ENCODE results near the gene CRHR1.

The CRHR1 gene

DNA sequence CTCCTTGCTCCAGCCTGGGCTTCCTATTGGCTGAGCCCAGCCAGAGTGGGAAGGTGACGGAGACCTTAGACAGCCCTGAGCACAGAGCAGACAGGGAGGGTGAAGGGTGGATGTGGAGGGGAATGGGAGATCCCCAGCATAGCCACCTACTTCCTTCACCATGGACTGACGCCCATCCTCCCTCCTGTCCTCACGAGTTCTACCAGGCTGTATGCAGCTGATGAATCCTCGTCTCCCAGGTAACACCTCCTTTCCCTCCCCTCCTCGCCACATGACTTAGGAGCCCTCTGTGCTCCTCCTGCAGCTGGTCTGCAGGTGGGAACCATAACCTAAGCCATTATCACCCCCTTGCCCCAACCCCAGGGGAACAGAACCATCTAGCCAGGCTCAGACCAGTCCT, 9.0 kb upstream of the CRHR1 start:
- no peaks in the 10 kb centered on the region for H3K36me3 ChIP-seq (ENCODE audit: insufficient read depth, low read length)
- H3K9me3 ChIP-seq (ENCODE audit: insufficient read depth, low read length, severe bottlenecking): no peaks in the 10 kb centered on the region
- peaks cover 24% of the 10 kb centered on the region for H3K27me3 ChIP-seq (ENCODE audit: insufficient read depth, low read length, poor library complexity)
- H3K79me2 ChIP-seq (ENCODE audit: insufficient read depth, low read length): no peaks in the 10 kb centered on the region
- H3K4me1 ChIP-seq (ENCODE audit: insufficient read depth, low read length): no peaks in the 10 kb centered on the region
- DNase-seq (no peak), ATAC-seq (ENCODE audit: insufficient read depth, low read depth) (no peak)
- H3K4me3 ChIP-seq (ENCODE audit: low read depth in 1 of 2, low read length in 2 of 2): no peak overlapping the region
- H4K20me1 ChIP-seq (ENCODE audit: insufficient read depth, low read length): peaks cover 3% of the 10 kb centered on the region; the same call in 1 of the 2 replicates
- no peak overlapping the region for H3K4me2 ChIP-seq (ENCODE audit: insufficient read depth, low read length)
- no peak overlapping the region for H3K9ac ChIP-seq (ENCODE audit: low read depth, low read length)
- no peak overlapping the region for H2AFZ ChIP-seq (ENCODE audit: low read depth, low read length)
- H3K27ac ChIP-seq (ENCODE audit: low read length): no peak overlapping the region
- no peak for TF ChIP-seq EZH2 (IDR thresholded peaks at IDR 0.05; ENCODE audit: borderline replicate concordance, low read depth, low read length, severe bottlenecking)
- TF ChIP-seq, protein P1, sequence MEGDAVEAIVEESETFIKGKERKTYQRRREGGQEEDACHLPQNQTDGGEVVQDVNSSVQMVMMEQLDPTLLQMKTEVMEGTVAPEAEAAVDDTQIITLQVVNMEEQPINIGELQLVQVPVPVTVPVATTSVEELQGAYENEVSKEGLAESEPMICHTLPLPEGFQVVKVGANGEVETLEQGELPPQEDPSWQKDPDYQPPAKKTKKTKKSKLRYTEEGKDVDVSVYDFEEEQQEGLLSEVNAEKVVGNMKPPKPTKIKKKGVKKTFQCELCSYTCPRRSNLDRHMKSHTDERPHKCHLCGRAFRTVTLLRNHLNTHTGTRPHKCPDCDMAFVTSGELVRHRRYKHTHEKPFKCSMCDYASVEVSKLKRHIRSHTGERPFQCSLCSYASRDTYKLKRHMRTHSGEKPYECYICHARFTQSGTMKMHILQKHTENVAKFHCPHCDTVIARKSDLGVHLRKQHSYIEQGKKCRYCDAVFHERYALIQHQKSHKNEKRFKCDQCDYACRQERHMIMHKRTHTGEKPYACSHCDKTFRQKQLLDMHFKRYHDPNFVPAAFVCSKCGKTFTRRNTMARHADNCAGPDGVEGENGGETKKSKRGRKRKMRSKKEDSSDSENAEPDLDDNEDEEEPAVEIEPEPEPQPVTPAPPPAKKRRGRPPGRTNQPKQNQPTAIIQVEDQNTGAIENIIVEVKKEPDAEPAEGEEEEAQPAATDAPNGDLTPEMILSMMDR (IDR thresholded peaks at IDR 0.05; ENCODE audit: borderline replicate concordance, extremely low read depth, low read length, poor library complexity, severe bottlenecking): no peak

DNA sequence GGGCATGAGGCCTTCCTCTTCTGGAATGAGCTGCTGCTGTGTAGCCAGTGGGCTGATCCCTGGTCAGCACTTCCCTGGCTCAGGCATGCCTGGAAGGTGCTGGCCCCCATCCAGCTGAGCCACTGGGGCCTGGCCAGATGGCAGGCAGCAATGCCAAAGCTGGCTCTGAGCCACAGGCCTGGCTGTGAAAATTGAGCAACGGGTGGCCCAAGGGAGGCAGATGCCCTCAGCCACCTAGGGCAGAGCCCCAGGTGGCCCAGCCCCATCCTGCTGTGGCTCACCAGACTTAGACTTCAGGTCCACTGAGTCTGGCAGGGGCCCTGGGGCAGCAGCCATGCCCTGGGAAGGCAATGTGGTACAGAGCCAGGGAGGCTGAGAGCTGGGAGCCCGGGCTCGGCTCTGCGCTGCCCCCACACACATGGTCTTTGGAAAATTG, 8.5 kb upstream of the CRHR1 start:
- Histone ChIP-seq H3K4me1 (ENCODE audit: insufficient read depth, low read length) (no peaks in the 10 kb centered on the region), H4K20me1 (ENCODE audit: insufficient read depth, low read length) (peaks cover 3% of the 10 kb centered on the region; the same call in 1 of the 2 replicates), H3K36me3 (ENCODE audit: insufficient read depth, low read length) (no peaks in the 10 kb centered on the region), H3K4me2 (ENCODE audit: insufficient read depth, low read length) (no peak overlapping the region), H3K4me3 (ENCODE audit: low read depth in 1 of 2, low read length in 2 of 2) (no peak overlapping the region), H3K79me2 (ENCODE audit: insufficient read depth, low read length) (no peaks in the 10 kb centered on the region), H3K9me3 (ENCODE audit: insufficient read depth, low read length, severe bottlenecking) (no peaks in the 10 kb centered on the region), H3K27me3 (ENCODE audit: insufficient read depth, low read length, poor library complexity) (peaks cover 24% of the 10 kb centered on the region), H3K27ac (ENCODE audit: low read length) (no peak overlapping the region), H3K9ac (ENCODE audit: low read depth, low read length) (no peak overlapping the region), H2AFZ (ENCODE audit: low read depth, low read length) (no peak overlapping the region)
- no peak for ATAC-seq (ENCODE audit: insufficient read depth, low read depth)
- no peak for DNase-seq
- TF ChIP-seq, protein P1 (IDR thresholded peaks at IDR 0.05; ENCODE audit: borderline replicate concordance, extremely low read depth, low read length, poor library complexity, severe bottlenecking): no peak
- TF ChIP-seq EZH2 (IDR thresholded peaks at IDR 0.05; ENCODE audit: borderline replicate concordance, low read depth, low read length, severe bottlenecking): no peak

DNA sequence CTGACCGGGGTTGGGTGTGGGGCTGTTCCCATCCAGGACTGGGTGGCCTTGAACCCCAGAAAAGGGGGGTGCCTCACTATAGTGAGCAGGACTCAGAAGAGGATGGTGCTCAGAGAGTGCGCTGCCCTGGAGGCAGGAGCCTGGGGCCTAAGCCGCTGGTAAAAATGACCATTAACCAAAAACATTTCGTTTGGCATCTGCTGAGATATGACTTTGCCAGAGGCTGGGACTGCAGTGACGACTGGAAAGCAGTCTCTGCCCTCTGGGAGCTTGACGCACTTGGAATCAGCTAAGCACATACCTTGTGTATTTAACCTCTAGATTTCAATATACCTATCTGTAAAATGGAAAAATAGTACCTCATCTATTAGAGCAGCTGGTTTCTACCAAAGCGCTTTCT, 7.2 kb upstream of the CRHR1 start:
- no peak for ATAC-seq (ENCODE audit: insufficient read depth, low read depth)
- H2AFZ ChIP-seq (ENCODE audit: low read depth, low read length): no peak overlapping the region
- H4K20me1 ChIP-seq (ENCODE audit: insufficient read depth, low read length): peaks cover 3% of the 10 kb centered on the region; the same call in 1 of the 2 replicates
- H3K79me2 ChIP-seq (ENCODE audit: insufficient read depth, low read length): no peaks in the 10 kb centered on the region
- no peak overlapping the region for H3K4me3 ChIP-seq (ENCODE audit: low read depth in 1 of 2, low read length in 2 of 2)
- no peak for DNase-seq
- H3K4me2 ChIP-seq (ENCODE audit: insufficient read depth, low read length): no peak overlapping the region
- H3K9ac ChIP-seq (ENCODE audit: low read depth, low read length): no peak overlapping the region
- H3K9me3 ChIP-seq (ENCODE audit: insufficient read depth, low read length, severe bottlenecking): no peaks in the 10 kb centered on the region
- H3K27me3 ChIP-seq (ENCODE audit: insufficient read depth, low read length, poor library complexity): peaks cover 21% of the 10 kb centered on the region
- H3K27ac ChIP-seq (ENCODE audit: low read length): no peak overlapping the region
- TF ChIP-seq, protein P1 (IDR thresholded peaks at IDR 0.05; ENCODE audit: borderline replicate concordance, extremely low read depth, low read length, poor library complexity, severe bottlenecking): no peak
- TF ChIP-seq EZH2 (IDR thresholded peaks at IDR 0.05; ENCODE audit: borderline replicate concordance, low read depth, low read length, severe bottlenecking): no peak
- H3K4me1 ChIP-seq (ENCODE audit: insufficient read depth, low read length): no peaks in the 10 kb centered on the region
- no peaks in the 10 kb centered on the region for H3K36me3 ChIP-seq (ENCODE audit: insufficient read depth, low read length)

DNA sequence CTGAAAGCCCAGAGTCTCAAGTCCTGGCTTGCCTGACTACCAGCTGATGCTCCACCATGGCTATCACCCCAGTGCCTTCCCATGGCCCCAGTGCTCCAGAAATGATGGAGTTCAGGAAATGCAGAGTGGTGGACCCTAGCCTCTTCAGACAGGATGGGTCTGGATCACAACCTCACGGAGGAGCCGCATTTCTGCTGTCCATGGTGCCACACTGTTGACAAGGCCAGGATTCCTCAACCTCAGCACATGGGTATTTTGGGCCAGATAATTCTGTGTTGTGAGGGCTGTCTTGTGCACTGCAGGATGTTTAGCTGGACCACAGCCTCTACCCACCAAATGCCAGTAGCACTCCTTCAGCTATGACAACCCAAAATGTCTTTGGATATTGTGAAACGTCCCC, 6.7 kb upstream of the CRHR1 start:
- ATAC-seq (ENCODE audit: insufficient read depth, low read depth): no peak
- Histone ChIP-seq H3K9ac (ENCODE audit: low read depth, low read length) (no peak overlapping the region), H3K27me3 (ENCODE audit: insufficient read depth, low read length, poor library complexity) (peaks cover 21% of the 10 kb centered on the region), H3K4me1 (ENCODE audit: insufficient read depth, low read length) (no peaks in the 10 kb centered on the region), H3K4me3 (ENCODE audit: low read depth in 1 of 2, low read length in 2 of 2) (no peak overlapping the region), H3K36me3 (ENCODE audit: insufficient read depth, low read length) (no peaks in the 10 kb centered on the region), H3K79me2 (ENCODE audit: insufficient read depth, low read length) (no peaks in the 10 kb centered on the region), H2AFZ (ENCODE audit: low read depth, low read length) (no peak overlapping the region), H3K9me3 (ENCODE audit: insufficient read depth, low read length, severe bottlenecking) (no peaks in the 10 kb centered on the region), H3K27ac (ENCODE audit: low read length) (no peak overlapping the region), H3K4me2 (ENCODE audit: insufficient read depth, low read length) (no peak overlapping the region), H4K20me1 (ENCODE audit: insufficient read depth, low read length) (peaks cover 3% of the 10 kb centered on the region; the same call in 1 of the 2 replicates)
- no peak for DNase-seq
- TF ChIP-seq EZH2 (IDR thresholded peaks at IDR 0.05; ENCODE audit: borderline replicate concordance, low read depth, low read length, severe bottlenecking): no peak
- TF ChIP-seq, protein P1 (IDR thresholded peaks at IDR 0.05; ENCODE audit: borderline replicate concordance, extremely low read depth, low read length, poor library complexity, severe bottlenecking): no peak
